ENCODE data around the gene PRAMEF17. TPM values are rescaled to one million over a fixed set of nuclear protein-coding genes. Genes with fewer than 3 reads are reported as not detected.

The PRAMEF17 gene
- total and polyA plus RNA-seq, 10 of the 15 experiments (the other 5 are each of a cell fraction or from before 2014, with no cell fraction given): not detected

DNA sequence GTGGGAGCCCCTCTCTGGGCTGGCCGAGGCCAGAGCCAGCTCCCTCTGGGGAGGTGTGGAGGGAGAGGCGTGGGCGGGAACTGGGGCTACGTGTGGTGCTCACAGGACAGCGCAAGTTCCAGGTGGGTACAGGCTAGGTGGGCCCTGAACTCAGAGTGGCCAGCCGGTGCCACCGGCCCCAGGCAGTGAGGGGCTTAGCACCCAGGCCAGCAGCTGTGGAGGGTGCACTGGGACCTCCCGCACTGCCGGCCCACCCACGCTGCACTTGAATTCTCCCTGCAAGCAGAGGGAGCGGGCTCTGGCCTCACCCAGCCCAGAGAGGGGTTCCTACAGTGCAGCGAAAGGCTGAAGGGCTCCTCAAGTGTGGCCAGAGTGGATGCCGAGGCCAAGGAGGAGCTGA lies 41.1 kb downstream of the PRAMEF17 start:
- H3K79me2 ChIP-seq (ENCODE audit: control insufficient read depth, insufficient read depth, low read length): no peaks in the 10 kb centered on the region
- H3K9ac ChIP-seq (ENCODE audit: control insufficient read depth, insufficient read depth, low read length): no peak overlapping the region
- H3K27ac ChIP-seq (ENCODE audit: control insufficient read depth, insufficient read depth): no peak overlapping the region
- ChIA-PET CTCF (no interaction called here), RAD21 (ENCODE audit: unreplicated experiment) (no interaction called here), POLR2A (no interaction called here), SMC1A (ENCODE audit: uncharacterized antibody, unreplicated experiment) (no interaction called here)
- no TSS peak for BruUV-seq (replicated peaks)
- H3K36me3 ChIP-seq (ENCODE audit: control insufficient read depth in 2 of 2, insufficient read depth in 2 of 2, low read length in 1 of 2): no peaks in the 10 kb centered on the region
- DNase-seq (ENCODE audit: low read depth, low spot score) (no peak), ATAC-seq (no peak), FAIRE-seq (no peak)
- no peaks in the 10 kb centered on the region for H4K20me1 ChIP-seq (ENCODE audit: control insufficient read depth, insufficient read depth)
- H3K4me2 ChIP-seq (ENCODE audit: control insufficient read depth, insufficient read depth): no peak overlapping the region
- no peak for TF ChIP-seq EGR1 (IDR thresholded peaks at IDR 0.05; ENCODE audit: borderline replicate concordance in 1 of 2, low read depth in 2 of 2, low read length in 2 of 2)
- no peak for TF ChIP-seq POLR2AphosphoS5 (IDR thresholded peaks at IDR 0.05; ENCODE audit: low read length)
- no peak for TF ChIP-seq ZBTB11 (CRISPR knock-in tag; IDR thresholded peaks at IDR 0.05)
- no peak for TF ChIP-seq NKRF (conservative IDR thresholded peaks at IDR 0.05)
- TF ChIP-seq, protein P1, sequence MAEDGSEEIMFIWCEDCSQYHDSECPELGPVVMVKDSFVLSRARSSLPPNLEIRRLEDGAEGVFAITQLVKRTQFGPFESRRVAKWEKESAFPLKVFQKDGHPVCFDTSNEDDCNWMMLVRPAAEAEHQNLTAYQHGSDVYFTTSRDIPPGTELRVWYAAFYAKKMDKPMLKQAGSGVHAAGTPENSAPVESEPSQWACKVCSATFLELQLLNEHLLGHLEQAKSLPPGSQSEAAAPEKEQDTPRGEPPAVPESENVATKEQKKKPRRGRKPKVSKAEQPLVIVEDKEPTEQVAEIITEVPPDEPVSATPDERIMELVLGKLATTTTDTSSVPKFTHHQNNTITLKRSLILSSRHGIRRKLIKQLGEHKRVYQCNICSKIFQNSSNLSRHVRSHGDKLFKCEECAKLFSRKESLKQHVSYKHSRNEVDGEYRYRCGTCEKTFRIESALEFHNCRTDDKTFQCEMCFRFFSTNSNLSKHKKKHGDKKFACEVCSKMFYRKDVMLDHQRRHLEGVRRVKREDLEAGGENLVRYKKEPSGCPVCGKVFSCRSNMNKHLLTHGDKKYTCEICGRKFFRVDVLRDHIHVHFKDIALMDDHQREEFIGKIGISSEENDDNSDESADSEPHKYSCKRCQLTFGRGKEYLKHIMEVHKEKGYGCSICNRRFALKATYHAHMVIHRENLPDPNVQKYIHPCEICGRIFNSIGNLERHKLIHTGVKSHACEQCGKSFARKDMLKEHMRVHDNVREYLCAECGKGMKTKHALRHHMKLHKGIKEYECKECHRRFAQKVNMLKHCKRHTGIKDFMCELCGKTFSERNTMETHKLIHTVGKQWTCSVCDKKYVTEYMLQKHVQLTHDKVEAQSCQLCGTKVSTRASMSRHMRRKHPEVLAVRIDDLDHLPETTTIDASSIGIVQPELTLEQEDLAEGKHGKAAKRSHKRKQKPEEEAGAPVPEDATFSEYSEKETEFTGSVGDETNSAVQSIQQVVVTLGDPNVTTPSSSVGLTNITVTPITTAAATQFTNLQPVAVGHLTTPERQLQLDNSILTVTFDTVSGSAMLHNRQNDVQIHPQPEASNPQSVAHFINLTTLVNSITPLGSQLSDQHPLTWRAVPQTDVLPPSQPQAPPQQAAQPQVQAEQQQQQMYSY (CRISPR knock-in tag; IDR thresholded peaks at IDR 0.05): no peak
- no peak for TF ChIP-seq NBN (IDR thresholded peaks at IDR 0.05)
- TF ChIP-seq SMAD1 (IDR thresholded peaks at IDR 0.05; ENCODE audit: low read depth, partially characterized antibody): no peak
- TF ChIP-seq, protein P2, sequence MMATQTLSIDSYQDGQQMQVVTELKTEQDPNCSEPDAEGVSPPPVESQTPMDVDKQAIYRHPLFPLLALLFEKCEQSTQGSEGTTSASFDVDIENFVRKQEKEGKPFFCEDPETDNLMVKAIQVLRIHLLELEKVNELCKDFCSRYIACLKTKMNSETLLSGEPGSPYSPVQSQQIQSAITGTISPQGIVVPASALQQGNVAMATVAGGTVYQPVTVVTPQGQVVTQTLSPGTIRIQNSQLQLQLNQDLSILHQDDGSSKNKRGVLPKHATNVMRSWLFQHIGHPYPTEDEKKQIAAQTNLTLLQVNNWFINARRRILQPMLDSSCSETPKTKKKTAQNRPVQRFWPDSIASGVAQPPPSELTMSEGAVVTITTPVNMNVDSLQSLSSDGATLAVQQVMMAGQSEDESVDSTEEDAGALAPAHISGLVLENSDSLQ (IDR thresholded peaks at IDR 0.05): no peak
- H3K4me1 ChIP-seq (ENCODE audit: control insufficient read depth, insufficient read depth, low read length): no peaks in the 10 kb centered on the region
- no peak overlapping the region for H2AFZ ChIP-seq (ENCODE audit: control insufficient read depth, low read depth, low read length)
- no peaks in the 10 kb centered on the region for H3K27me3 ChIP-seq (replicated peaks in 1 of 2; ENCODE audit: control insufficient read depth in 2 of 2, insufficient read depth in 2 of 2, low read length in 1 of 2)
- in situ Hi-C loops (cut with MboI) (no loop called here), intact Hi-C loops (cut with micrococcal nuclease; ENCODE audit: unreplicated experiment) (no loop called here)
- H3K9me3 ChIP-seq (replicated peaks; ENCODE audit: control insufficient read depth, insufficient read depth, low read length): no peaks in the 10 kb centered on the region
- H3K4me3 ChIP-seq: no peak overlapping the region
- 62% methylated on average over 13 of the region's 13 CpGs for WGBS (ENCODE audit: insufficient coverage, insufficient replicate concordance, low lambda C conversion rate, missing lambda C conversion rate)
